Iris pigment epithelial cell (primary cell): ENCODE measurements around the gene TULP1.
"Not testable (repeated sequence)": the region's sequence is repeated elsewhere in the genome, so short reads cannot be mapped to it uniquely, and the experiment has no call there.

Source experiments
- DNase-seq: peaks from one replicate; pipeline ENCODE4 v3.0.0-alpha.2; 2011; ENCODE audit warnings: low read depth

Gene TULP1

GRCh38 chr6:35512740-35513139, at the start of gene TULP1:
Gene TULP1, minus strand, starts transcription at chr6:35512896. Its CDS starts 38 bp downstream, at chr6:35512858.
- no peak for DNase-seq

GRCh38 chr6:35562060-35562459, 49.4 kb upstream of the TULP1 start:
- DNase-seq: no peak

GRCh38 chr6:35561113-35561512, 48.4 kb upstream of the TULP1 start:
- no peak for DNase-seq

- no peak for DNase-seq
Measured at GRCh38 chr6:35558571-35558970, 45.9 kb upstream of the TULP1 start.

GRCh38 chr6:35557239-35557638, 44.5 kb upstream of the TULP1 start:
- no peak for DNase-seq

- DNase-seq: no peak
Measured at GRCh38 chr6:35554811-35555210, 42.1 kb upstream of the TULP1 start.

- no peak for DNase-seq
Measured at GRCh38 chr6:35553315-35553714, 40.6 kb upstream of the TULP1 start.

GRCh38 chr6:35552285-35552917, 39.7 kb upstream of the TULP1 start:
- DNase-seq: peak; percentile 47

- no peak for DNase-seq
Measured at GRCh38 chr6:35550437-35550836, 37.7 kb upstream of the TULP1 start.

GRCh38 chr6:35547676-35548075, 35.0 kb upstream of the TULP1 start:
- no peak for DNase-seq

- DNase-seq: no peak
Measured at GRCh38 chr6:35544769-35545361, 32.2 kb upstream of the TULP1 start.

- no peak for DNase-seq
Measured at GRCh38 chr6:35543459-35544193, 30.9 kb upstream of the TULP1 start.

- DNase-seq: no peak
Measured at GRCh38 chr6:35541836-35542235, 29.1 kb upstream of the TULP1 start.

- no peak for DNase-seq
Measured at GRCh38 chr6:35539223-35539622, 26.5 kb upstream of the TULP1 start.

- DNase-seq: not testable (repeated sequence)
Measured at GRCh38 chr6:35535847-35536246, 23.2 kb upstream of the TULP1 start.

- peak; percentile 14 for DNase-seq
Measured at GRCh38 chr6:35534407-35535170, 21.9 kb upstream of the TULP1 start.

- DNase-seq: no peak
Measured at GRCh38 chr6:35533981-35534380, 21.3 kb upstream of the TULP1 start.

GRCh38 chr6:35532126-35532525, 19.4 kb upstream of the TULP1 start:
- DNase-seq: no peak

- DNase-seq: no peak
Measured at GRCh38 chr6:35524380-35525020, 11.8 kb upstream of the TULP1 start.

- DNase-seq: peak; percentile 46
Measured at GRCh38 chr6:35522660-35523658, 10.3 kb upstream of the TULP1 start.

- no peak for DNase-seq
Measured at GRCh38 chr6:35522151-35522550, 9.5 kb upstream of the TULP1 start.
